Measurements from ENCODE around the gene CSHL1.
"Not testable (repeated sequence)": the region's sequence is repeated elsewhere in the genome, so short reads cannot be mapped to it uniquely, and the experiment has no call there.

DNA sequence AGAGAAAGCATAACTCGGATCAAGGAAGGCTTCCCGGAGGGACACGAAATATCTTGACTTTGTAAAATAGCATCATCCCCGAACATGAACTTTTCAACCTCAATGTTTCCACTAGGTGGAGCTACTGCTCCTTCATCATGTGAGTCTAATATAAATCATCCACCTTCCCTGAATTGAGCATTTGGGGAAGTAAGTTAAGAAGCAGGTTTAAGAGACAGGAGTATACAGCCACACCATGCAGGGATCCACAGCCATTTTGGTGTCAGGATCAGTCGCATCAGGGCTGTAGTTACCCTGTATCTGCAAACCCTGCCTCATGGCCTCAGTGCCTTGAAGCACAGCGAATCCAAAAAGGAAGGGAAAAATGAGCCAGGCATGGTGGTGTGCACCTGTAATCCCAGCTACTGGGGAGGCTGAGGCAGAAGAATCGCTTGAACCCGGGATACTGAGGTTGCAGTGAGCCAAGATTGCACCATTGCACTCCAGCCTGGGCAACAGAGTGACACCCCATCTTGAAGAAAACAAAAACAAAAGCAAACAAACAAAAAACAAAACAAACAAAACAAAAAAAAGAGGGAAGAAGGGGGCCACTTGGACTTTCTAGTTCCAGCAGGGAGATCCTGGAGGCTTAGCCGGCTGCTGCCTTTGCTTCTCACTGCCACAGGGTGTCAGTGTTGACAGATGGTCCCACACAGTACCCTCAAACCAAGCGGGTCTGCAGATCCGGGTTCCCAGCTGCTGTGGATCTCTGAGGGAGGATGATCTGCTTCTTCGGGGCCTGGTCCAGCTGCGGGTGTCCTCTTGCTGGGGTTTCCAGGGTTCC, 21.8 kb downstream of the CSHL1 start:
- TF ChIP-seq, protein P1, sequence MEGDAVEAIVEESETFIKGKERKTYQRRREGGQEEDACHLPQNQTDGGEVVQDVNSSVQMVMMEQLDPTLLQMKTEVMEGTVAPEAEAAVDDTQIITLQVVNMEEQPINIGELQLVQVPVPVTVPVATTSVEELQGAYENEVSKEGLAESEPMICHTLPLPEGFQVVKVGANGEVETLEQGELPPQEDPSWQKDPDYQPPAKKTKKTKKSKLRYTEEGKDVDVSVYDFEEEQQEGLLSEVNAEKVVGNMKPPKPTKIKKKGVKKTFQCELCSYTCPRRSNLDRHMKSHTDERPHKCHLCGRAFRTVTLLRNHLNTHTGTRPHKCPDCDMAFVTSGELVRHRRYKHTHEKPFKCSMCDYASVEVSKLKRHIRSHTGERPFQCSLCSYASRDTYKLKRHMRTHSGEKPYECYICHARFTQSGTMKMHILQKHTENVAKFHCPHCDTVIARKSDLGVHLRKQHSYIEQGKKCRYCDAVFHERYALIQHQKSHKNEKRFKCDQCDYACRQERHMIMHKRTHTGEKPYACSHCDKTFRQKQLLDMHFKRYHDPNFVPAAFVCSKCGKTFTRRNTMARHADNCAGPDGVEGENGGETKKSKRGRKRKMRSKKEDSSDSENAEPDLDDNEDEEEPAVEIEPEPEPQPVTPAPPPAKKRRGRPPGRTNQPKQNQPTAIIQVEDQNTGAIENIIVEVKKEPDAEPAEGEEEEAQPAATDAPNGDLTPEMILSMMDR (IDR thresholded peaks at IDR 0.05) = peak in 1 of 7 experiments; percentile 14
- not testable (repeated sequence) for TF ChIP-seq POLR2A, POLR2AphosphoS5 (IDR thresholded peaks at IDR 0.05)
